HG02840 (cell line): ENCODE measurements around the gene FOXP1.

ENCODE experiments used
- ATAC-seq: cut with Tn5 transposase; IDR thresholded peaks from one replicate; pipeline ENCODE4 v1.9.1; 2021; ENCODE audit warnings: mild to moderate bottlenecking, moderate library complexity, moderate number of reproducible peaks; ENCODE audit not compliant: unreplicated experiment, low FRiP score

The FOXP1 gene

DNA sequence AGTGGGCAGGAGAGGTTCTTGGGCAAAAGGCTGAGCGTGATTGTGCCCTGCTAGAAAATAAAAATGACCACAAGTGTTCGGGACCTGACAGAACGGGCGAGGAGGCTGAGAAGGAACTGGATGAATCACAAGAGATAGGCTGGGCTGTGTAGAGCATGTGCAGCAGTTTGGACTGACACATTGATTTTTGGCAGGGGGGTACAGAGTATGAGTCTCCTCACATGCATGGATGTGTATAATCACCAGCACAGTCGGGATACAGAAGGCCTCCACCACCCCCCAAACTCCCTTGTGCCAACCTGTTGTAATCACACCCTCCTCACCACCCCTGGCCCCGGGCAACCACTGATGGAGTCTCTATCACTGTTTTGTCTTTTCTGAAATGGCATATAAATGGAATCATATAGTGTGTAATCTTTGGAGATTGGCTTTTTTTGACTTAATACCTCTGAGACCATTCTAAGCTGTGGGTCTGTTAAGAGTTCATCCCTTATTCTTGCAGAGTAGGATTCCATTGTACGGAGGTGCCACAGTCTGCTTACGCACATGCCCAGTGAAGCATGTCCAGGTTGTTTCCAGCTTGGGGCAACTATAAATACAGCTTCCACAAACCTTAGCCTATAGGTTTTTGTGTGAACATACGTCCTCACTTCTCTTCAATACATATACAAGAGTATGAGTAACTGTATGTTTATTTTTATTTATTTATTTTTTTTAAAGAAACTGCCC is 438.8 kb downstream of the FOXP1 start:
- no peak for ATAC-seq

DNA sequence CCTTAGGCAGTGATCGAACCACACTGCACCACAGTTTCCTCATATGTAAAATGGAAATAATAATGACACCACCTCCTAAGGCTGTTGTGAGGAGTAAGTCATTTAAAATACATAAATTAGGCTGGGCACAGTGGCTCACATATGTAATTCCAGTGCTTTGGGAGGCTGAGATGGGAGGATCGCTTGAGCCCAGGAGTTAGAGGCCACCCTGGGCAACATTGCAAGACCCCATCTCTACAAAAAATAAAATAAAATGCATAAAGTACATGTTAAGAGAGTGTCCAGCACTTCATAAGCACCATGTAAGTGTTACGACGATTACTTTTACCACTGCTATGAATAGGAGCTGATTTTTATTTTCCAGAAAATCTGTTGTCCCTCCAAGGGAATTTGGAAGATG is 440.0 kb downstream of the FOXP1 start:
- no peak for ATAC-seq

DNA sequence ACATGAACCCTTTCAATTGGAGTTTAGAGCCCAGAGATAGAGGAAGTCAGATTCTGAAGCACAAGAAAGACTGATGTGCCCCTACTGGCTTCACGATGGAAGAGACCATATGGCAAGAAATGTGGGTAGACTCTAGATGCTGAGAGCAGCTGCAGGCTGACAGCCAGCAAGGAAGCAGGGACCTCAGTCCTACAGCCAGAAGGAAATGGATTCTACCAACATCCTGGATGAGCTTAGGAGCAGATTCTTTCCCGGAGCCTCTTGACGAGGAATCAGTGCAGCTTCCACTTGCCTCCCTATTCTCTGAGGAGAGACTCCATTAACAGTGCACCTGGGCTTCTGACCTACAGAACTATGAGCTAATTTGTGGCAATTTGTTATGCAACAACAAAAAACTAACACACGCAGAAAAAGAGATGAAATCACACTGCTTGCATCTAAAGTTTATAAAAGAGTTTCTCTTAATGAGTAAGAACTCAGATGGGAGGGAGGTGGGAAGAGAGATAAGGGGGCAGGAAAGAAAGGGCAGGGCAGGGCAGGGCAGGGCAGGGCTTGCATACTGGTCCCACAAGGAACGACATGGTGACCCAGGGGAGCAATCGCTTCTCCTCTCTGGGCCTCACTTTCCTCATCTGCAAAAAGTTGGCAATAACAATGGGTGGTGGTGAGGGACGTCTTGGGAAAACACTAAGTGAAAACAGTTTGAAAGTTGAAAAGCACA is 440.9 kb downstream of the FOXP1 start:
- ATAC-seq = no peak

DNA sequence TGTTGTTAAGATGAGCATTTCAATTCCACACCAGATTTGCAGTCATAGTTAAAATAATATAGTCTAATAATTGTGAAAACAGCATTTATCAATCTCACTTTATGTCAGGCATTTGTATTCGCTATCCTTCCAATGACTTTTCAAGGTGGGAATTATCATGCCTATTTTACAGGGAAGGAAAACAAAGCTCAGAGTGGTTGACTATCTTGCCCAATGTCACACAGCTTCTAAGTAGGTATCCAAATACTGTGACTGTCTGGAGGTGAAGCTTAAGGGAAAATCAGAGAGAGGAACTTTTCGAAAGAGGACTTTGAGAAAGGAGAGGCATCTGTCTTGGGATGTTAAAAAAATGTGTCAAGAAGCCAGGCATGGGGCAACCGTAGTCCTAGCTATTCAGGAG is 443.1 kb downstream of the FOXP1 start:
- ATAC-seq = no peak

DNA sequence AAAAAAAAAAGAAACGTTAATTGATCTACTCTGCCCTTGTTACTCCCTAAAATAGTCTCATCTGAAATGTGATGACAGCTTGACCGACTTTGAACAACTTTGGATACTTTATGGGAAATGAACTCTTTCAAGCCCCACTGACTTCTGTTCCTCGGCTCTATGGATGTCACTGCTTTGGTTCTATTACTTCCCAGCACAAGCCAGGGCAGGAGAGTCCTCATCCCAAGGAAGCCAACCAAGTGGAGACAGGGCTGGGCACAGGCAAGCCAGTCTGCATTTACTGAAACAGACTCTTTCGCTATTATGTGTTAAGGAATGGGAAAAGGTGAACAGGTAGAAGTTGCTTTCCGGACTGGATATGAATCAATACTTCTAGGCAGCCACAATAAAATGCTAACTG is 444.0 kb downstream of the FOXP1 start:
- no peak for ATAC-seq

DNA sequence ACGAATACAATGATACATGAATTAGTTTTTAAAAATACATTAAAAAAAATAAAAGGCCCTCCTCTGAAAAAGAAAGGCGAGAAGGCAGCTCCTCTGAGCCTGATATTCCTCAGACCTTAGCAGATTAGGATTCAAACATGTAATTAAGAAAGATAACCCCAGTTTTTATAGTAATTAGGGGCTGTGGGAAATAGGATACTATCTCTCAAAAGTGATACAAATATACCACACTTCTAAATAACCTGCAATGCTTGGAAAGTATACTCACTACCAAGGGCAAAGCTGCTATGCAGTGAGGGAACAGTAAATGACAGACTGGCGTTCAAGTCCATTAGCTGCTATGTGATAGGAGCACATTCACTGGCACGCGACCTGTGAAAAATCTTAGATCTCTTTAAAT is 445.1 kb downstream of the FOXP1 start:
- no peak for ATAC-seq

DNA sequence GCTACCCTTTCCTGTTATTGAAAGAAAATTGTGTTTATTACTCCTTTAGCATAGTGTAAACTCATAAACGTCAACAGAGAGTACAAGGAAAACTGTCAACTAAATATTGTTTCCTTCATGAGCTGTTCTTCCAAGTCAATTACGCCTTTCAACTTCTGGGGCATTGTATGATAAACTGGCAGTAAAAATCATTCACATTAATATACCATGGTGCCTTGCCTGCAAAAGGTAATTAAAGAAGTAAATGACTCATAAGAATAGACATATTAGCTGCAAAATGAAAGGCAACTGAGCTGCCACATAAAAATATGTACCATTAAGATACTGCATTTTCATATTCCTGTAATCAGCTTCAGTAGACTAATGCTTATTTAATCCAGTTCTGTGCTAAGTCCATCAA is 447.3 kb downstream of the FOXP1 start:
- no peak for ATAC-seq

DNA sequence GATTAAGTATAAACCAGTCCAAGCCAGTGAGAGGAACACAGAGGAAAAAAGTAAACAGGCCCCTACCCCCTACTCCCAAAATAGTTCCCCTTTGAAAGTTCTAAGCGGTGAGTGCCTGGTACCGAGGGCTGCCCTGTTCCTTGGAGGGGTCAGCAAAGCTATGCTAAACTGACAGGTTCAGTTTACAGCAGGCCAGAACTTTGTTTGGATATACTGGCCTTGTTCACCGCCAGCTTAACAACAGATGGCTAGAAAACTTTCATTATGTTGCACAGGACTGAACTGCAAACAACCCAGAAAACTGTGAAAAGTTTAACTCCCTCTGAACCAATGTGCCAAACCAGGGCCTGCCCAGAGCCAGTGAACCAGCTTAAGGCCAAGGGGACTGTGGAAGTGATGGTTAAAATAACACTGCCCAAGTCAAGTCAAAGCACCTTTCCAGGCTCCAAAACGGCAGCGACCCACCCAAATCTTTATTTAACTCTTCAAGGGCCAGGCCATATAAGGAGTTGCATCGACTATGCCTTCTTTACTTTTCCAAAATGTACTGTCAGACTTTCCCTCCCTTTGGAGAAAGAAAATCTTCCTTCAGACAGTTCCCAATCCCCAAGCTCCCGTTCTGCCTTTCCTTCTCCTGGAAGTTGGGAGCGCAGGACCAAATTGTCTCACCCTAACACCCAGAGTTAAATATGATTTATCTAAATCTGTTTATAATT is 448.0 kb downstream of the FOXP1 start:
- no peak for ATAC-seq

DNA sequence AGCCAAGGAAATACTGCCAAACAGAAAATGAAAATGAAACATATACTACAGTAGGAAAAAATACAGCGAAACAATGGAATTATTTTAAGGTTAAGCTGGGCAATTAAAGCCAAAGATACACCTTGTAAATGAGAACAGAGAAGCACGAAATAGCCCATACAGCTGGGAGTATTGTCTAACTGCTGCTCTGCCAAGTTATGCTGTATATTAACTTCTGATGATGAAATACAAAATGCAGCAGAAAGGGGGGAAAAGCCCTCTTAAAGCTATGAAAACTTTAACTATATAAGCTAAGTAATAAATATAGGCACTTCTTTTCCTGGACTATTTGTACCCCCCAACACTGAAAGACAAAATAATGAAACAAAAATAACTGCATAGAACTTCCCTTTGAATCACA is 449.0 kb downstream of the FOXP1 start:
- no peak for ATAC-seq

DNA sequence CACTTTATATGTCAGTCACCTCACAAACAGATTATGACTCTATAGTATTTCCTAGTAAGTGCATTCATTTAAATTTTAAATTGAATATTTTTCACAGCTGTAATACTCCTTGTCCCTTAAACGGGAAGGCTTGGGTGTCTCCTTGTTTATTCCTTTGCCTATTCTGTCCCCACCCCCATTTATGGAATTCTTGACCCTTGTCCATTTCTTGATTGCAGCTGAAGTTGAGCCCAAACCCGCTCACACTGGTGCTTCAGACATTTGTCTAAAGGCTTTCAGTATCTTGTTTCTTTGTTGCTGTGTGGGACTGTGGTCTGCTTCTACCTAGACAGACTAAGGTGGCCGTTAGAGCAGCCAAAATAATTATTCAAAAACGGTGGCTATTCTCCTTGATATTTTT is 449.7 kb downstream of the FOXP1 start:
- ATAC-seq = no peak

DNA sequence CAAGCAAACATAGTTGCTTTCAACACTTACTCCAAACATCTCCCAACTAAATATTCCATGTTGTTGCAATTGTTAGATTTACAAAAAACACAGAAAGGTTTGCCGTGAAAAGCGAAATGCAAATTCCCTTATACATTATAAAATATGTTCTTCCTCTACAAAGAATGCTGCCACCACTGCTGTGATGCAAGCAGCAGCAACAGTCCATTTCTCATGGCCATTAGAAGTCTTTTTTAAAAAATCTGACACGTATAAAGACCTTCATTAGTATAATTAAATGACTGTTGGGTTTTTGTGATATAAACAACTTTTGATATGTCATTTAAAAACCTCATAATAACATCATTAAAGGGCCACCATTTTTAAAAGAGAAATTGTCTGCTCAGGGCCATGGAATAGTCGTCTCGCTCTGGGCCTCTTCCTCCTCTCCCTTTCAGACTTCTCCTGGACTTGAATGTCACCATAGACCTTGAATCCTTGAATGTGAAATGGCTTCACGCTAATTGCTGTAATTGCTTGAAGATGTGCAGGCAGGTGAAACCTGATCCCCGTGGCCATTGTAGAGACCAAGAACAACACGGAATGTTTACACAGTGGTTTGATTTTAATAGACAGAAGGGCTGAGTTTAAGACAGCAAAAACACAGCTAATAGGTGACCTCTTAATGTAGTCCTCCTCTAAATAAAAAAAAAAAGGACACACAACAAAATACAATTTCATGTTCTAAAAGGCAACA is 450.4 kb downstream of the FOXP1 start:
- ATAC-seq = no peak

DNA sequence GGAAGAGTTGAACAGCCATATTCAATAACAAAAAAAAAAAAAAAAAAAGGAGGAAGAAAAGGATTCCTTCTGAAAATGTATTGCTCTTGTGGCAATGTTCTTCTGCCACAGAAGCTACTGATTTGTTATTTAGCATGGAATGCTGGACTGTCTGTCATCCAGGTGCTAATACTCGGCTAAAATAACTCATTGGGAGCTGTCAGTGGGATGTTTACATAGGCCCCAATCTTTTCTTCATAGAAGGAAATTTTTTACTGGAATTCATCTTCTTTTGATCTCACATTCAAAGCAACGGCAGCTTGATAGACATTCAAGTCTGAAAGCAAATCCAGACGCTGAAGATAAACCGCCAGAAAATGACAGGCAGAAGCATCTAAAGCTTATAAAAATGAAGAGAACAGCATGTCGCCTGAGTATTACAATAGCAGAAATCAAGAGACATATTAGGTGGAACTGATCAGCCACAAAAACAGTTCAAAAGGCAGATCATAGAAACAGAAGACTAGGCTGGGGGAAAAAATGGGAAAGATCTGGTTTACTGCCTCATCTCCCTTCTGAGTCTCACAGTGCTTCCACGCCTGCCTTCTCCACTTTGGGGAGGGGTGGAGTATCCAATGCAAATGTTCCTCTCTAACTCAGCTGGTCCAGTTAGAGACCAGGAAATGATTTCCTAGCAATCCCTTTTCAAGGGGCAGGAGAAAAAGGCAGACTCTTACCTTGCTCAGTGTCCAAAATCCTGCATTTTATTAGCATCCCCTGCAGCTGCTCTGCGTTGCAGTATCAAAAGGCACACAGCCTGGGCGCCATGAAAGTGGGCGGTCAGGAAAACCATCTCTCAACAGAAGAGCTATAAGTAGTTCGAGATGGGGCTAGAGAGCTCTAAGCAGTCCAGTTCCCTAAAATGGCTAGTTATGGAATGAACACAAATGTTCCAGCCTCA is 451.9 kb downstream of the FOXP1 start:
- ATAC-seq = no peak

DNA sequence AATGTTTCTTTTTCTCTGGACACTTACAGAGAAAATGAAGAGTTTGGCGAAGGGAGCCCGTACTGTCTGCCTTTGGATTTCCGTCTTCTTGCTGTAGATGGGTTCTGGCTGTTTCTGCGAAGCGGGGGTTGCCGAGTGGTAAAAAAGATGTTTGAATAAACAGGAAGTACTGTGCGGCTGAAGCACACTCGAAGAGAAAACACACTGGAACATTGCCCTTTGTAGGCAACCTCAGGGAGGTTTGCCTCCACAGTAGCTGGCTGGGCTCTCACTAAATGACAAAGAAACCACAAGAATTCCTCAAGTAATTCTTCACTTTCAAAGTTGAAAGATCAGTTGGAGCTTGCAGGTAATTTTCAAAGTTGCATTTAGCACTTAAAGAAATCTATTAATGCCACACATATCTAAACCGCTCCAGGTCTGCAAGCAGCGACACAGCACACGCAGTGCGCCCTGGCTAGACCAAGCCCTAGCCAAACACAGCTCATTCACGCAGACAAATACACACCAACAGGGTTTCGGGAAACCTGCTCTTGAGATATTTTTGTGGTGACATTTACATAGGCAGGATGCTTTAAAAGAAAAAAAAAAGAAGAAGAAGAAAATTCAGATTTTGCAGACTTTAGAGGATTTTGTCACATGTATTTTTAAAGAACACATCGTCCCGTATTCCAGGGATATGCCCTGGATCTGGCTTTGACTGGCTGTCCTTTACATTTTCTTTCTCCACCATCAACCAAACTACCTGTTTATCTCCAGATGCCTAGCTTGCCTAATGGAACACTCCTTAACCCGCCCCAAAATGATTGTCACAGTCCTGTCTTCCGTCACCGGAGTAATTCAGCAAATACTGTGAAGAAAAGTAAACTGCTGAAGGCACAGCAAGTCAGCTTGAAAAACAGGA is 452.8 kb downstream of the FOXP1 start:
- ATAC-seq = peak; percentile 55

DNA sequence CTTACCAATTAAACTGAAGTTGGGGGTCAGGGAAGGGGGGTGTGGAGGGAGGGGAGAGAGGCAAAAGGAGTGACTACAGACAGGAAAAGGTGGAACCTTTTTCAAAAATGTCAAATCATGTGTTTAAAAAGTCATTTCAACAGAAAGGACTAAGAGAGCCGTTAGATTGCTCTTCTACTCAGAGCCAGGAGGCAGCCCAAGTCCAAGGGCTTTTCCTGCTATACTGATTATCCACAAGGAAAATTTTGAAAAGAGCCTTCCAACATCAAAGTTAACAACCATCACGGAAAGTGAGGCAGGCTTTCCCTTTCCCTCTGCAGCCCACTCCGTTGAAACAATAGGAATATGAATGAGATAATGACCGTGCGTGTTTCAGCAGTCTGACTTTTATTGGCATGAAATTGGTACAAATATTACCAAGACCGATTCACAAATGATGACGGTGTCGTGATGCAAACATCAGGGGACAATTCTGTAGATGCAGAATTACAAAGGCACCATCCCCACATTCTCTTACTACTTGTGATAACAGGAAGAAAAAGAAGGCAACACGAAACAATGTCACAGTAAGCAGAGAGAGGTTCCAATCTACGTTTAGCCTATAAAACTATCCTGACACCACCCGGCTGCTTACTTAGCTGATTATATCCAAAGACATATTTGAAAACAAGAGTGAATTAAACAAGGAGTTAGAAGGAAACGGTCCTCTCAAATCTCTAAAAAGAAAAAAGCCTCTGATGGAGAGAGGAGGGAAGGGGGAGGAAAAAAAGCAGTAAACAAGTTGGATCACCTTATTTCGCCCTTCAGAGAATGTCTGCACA is 453.7 kb downstream of the FOXP1 start:
- no peak for ATAC-seq

DNA sequence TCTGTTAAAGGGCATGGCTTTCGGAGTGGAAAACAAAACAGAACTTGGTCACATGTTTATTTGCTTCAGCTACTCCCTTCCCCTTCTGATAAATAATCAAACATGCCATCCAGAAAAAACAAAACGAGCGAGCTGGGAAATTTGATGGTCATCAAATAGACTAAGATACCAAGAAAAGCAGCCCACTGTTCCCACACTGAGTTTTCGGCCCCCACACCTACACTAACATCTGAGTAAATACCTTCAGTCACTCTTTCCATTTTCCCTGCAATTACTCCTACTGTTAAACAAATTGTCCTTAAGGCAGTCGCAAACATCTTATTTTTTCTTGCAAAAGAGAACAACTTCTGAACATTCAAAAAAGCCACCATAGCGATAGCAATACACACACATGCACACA is 454.6 kb downstream of the FOXP1 start:
- ATAC-seq = no peak

DNA sequence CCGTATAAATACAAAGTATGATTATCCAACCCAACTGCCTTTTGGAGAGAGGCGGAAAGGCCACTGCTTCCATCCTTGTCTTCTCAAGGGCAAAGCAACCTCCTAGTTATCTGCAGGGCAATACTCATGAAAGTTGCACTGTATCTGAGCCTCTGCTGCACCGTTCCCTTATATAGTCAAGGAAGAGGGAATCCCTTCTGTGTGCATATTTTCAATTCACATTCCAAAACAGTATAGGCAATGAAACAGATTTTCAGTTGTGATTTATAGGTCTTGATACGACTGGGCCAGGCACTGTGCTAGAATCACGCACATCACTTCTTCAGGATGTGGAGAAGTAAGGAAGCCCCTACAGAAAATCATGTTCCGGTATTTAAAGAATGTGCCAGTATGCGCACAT is 455.7 kb downstream of the FOXP1 start:
- ATAC-seq = no peak

DNA sequence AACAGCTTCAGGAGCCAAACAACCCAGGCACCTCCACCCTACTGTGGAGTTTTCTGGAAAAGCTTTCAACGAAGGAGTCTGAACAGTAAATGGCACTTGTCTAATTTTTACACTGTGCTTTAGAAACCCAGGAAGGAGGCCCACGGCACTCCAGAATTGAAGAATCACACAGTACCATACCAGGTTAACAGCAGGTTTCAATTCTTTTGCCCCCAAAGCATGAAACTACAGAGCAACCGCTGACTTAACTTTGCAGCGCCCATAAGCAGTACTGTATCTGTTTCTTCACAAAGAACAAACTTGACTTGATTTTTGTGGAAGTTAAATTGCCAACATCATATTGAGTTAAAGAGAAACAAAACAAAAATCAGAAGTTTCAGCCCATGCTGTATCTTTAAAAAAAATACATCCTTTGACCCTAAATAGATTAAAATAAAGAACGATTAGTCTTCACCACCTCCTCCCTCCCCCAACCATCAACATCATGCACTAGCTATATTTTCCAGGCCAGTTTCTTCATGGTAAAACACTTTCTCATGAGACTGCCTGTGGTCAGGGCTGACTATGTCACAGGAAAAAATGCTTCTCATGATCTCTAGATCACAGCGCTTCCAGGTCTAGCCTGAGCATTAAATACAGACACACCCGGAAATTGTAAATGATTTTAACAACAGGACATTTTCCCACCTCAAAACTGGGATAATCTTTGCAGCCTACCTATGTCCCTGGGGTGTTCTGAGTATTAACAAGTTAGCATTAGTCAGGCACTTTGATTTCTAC is 456.3 kb downstream of the FOXP1 start:
- ATAC-seq = no peak
